ENCODE data around the gene CDH18.
"Not testable (repeated sequence)": the region's sequence is repeated elsewhere in the genome, so short reads cannot be mapped to it uniquely, and the experiment has no call there.

Gene CDH18

DNA sequence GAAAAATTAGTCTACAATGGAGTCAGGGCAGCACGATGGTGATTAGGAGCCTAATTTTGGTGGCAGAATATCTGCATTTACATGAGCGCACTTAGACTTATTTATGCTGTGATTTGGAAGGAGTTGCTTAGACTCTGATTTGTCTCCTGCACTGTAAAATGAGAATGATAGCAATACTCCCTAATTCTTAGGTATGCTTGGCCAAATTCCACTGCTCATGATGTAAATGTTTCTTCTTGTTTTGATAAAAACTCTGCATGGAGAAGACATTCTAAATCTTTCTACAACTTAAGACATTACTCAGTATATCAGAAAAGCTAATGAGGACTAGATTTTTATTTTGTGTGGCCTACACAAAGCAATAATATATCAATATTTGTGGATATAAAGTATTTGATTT lies 205.4 kb downstream of the CDH18 start:
- TF ChIP-seq, protein P1, sequence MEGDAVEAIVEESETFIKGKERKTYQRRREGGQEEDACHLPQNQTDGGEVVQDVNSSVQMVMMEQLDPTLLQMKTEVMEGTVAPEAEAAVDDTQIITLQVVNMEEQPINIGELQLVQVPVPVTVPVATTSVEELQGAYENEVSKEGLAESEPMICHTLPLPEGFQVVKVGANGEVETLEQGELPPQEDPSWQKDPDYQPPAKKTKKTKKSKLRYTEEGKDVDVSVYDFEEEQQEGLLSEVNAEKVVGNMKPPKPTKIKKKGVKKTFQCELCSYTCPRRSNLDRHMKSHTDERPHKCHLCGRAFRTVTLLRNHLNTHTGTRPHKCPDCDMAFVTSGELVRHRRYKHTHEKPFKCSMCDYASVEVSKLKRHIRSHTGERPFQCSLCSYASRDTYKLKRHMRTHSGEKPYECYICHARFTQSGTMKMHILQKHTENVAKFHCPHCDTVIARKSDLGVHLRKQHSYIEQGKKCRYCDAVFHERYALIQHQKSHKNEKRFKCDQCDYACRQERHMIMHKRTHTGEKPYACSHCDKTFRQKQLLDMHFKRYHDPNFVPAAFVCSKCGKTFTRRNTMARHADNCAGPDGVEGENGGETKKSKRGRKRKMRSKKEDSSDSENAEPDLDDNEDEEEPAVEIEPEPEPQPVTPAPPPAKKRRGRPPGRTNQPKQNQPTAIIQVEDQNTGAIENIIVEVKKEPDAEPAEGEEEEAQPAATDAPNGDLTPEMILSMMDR (IDR thresholded peaks at IDR 0.05): no peak
- Histone ChIP-seq H3K27ac (no peak overlapping the region), H3K4me3 (no peak overlapping the region)
- DNase-seq (ENCODE audit: low spot score): no peak

DNA sequence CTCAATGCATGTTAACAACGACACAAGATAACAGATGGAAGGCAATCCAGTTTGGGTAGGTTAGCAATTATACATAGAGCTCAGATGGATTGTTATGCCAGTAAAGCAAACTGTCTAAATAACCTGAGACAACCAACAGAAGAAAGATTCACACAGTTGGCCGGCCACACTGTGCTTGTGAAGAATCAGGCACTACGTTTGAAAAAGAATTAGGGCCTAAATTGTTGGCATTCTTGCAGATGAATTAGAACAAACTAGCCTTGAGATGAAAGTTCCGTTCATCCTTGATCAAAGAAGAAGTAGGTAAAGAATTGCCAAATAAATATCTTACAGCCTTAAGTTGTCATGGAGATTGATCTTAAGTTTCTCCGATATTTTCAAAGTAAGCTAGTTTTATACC lies 210.6 kb downstream of the CDH18 start:
- Histone ChIP-seq H3K4me3 (no peak overlapping the region), H3K27ac (no peak overlapping the region)
- DNase-seq (ENCODE audit: low spot score): no peak
- TF ChIP-seq, protein P1 (IDR thresholded peaks at IDR 0.05): no peak

DNA sequence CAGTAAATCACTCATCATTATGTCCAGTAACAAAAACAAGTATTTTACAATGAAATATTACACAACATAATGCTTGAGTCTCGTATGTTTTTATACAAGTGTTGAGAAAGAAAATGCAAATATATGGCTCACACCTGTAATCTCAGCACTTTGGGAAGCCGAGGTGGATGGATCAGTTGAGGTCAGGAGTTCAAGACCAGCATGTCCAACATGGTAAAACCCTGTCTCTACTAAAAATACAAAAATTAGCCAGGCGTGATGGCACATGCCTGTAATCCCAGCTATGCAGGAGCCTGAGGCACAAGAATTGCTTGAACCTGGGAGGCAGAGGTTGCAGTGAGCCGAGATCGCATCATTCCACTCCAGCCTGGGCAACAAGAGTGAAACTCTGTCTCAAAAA lies 211.1 kb downstream of the CDH18 start:
- DNase-seq (ENCODE audit: low spot score); H3K27ac ChIP-seq; H3K4me3 ChIP-seq: not testable (repeated sequence)

DNA sequence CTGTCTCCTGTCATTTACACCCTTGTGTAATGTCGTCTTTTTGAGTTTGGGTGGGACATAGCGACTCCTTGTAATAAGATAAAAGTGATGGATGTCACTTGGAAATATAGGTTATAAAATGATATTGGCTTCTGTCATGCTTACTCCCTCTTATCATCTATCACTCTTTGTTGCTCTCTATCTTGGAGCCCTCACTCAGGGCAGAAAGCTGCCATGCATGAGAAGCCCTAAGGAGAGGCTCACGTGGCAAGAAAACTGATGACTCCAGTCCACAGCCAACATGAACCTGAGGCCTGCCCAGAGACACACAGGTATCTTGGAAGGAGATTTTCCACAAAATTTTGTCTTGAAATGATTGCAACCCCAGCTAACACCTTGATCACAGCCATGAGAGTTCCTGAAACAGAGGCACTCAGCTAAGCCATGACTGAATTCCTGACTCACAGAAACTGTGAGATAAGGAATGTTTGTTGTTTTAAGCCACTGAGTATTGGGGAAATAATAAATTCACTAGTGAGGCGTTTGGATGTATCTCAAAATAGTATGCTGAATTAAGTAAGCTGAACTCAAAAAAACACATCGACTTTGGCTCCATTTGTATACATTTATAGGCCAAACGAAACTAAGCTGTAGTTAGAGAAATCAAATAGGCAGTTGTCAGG lies 216.7 kb downstream of the CDH18 start:
- Histone ChIP-seq H3K4me3 (no peak overlapping the region), H3K27ac (no peak overlapping the region)
- TF ChIP-seq, protein P1 (IDR thresholded peaks at IDR 0.05): no peak
- DNase-seq (ENCODE audit: low spot score): no peak

DNA sequence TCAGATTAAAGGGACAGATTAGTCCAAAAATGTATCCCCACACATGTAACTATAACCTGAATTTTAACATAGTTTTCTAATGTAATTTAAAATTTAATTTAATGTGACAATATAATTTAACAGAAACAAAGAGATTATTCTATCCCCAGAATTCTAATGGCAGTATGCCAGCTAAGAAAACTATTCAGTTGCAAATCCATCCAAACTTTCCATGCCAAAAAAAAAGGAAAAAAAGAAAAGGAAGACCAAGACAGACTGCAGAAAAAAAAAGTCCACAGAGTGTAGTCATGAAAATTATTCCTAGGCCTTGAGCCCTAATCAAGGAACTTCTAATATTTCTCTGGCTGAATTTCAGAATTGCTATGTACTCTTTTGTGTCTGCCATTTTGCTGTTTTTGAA lies 217.6 kb downstream of the CDH18 start:
- Histone ChIP-seq H3K27ac (no peak overlapping the region), H3K4me3 (no peak overlapping the region)
- TF ChIP-seq, protein P1 (IDR thresholded peaks at IDR 0.05): no peak
- no peak for DNase-seq (ENCODE audit: low spot score)

DNA sequence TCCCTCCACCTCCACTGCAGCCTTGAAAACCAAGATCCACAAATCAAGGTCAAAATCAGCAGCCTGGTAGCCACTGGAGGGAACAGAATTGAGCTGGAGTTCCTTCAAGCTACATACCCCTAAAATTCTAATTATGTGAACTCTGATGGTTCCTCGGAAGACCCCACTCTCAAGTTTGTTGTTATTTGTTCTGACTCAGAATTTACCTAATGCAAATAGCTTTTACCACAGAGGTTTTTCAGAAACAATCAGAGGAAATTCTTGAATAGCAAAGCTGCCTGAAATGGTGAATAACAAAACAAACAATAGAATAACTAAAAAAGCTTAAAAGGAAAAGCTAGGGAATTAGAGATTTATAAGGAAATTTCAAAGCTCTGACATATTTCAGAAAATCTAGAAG lies 220.0 kb downstream of the CDH18 start:
- no peak for DNase-seq (ENCODE audit: low spot score)
- no peak overlapping the region for H3K27ac ChIP-seq
- TF ChIP-seq, protein P1 (IDR thresholded peaks at IDR 0.05): no peak
- no peak overlapping the region for H3K4me3 ChIP-seq

DNA sequence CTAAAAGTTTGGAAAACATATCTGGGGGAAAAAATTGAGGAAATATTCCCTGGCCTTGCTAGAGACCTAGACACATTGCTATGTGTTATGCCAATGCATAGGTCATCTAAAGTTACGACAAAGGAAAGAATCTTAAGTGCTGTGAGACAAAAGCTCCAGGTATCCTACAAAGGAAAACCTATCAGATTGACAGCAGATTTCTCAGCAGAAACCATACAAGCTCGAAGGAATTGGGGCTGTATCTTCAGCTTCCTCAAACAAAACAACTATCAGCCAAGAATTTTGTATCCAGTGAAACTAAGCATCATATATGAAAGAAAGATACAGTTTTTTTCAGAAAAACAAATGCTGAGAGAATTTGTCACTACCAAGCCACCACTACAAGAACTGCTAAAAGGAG lies 234.4 kb downstream of the CDH18 start:
- no peak for DNase-seq (ENCODE audit: low spot score)
- H3K4me3 ChIP-seq: no peak overlapping the region
- no peak overlapping the region for H3K27ac ChIP-seq
- TF ChIP-seq, protein P1 (IDR thresholded peaks at IDR 0.05): no peak

All from coronary artery (tissue), 2 donors.